GM23248 (cell line): ENCODE results near the gene CSMD2.

Experiments
- EZH2 ChIP-seq: fragments of 200-600 bp; sonication (generic); IDR thresholded peaks from 2 replicates; pipeline ENCODE4 v1.6.1; 2018; ENCODE audit warnings: antibody characterized with exemption, mild to moderate bottlenecking; ENCODE audit not compliant: insufficient read depth, poor library complexity, severe bottlenecking
- EZH2phosphoT487 ChIP-seq: fragments of 200-600 bp; sonication (generic); IDR thresholded peaks from 2 replicates; pipeline ENCODE4 v1.6.1; 2018; ENCODE audit warnings: antibody characterized with exemption, moderate library complexity, mild to moderate bottlenecking, low read depth; ENCODE audit not compliant: insufficient read depth

DNA sequence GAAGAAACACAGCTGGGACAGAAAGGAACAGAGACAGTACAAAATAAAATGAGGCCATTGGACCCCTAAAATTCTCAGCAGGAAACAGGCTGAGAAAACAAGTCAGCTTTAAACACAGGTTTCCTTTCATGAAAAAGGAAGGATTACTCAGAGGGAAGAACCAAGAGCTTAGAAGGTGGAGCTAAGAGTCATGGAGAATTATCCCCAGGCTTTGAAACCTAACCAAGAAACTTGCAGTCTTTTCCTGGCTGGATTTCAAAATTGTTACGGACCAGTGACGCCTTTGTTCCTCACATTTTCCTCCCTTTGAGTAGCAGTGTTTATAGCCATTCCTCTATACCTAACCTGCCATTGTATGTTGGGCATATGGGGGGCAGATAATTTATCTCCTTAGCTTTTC lies 292.3 kb downstream of the CSMD2 start:
- no peak for TF ChIP-seq EZH2
- no peak for TF ChIP-seq EZH2phosphoT487
